Fibroblast of villous mesenchyme (primary cell): Measurements from ENCODE around the gene DNM3. TPM values are rescaled to one million over a fixed set of nuclear protein-coding genes. Genes with fewer than 3 reads are reported as not detected.

Experiments used
- DNase-seq: peaks from one replicate; pipeline ENCODE4 v3.0.0-alpha.2; 2010; ENCODE audit warnings: low read depth
- H3K4me3 ChIP-seq: 2 replicates; pipeline ENCODE4 v1.5.1; 2011; ENCODE audit warnings: low read depth, mild to moderate bottlenecking, low read length
- total RNA-seq: library from RNA; depleted of rRNA; stranded (reverse); fragments of >200 nt; gene quantifications from 2 replicates; pipeline ENCODE4 v1.2.3, GENCODE V29; 2012
- TF ChIP-seq, protein P1 (sequence below): IDR thresholded peaks from 2 replicates; pipeline ENCODE4 v1.5.1; 2012; ENCODE audit warnings: low read depth, mild to moderate bottlenecking, low read length; ENCODE audit not compliant: insufficient read depth

The DNM3 gene
- total RNA-seq, 1 donor: 2.2 TPM

DNA sequence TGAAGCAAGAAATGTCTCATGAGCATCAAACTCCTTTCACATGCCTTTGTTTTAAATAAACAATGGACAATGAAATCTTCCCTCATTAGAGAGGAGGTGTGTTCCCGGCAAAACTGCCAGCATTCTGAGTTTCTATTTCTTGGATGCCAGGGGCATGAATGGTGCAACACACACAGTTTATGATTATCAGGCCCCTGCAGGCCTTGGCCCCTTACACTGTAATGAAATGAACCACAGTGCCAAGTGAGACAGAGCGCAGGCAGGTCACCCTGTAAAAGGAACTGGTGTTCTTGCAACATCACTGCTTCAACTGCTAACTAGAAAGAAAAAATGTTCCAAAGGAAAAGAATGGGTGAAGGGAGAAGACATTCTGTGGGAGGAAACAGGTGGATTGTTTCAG, 606.3 kb downstream of the DNM3 start:
- H3K4me3 ChIP-seq: no peak overlapping the region
- no peak for DNase-seq
- TF ChIP-seq, protein P1, sequence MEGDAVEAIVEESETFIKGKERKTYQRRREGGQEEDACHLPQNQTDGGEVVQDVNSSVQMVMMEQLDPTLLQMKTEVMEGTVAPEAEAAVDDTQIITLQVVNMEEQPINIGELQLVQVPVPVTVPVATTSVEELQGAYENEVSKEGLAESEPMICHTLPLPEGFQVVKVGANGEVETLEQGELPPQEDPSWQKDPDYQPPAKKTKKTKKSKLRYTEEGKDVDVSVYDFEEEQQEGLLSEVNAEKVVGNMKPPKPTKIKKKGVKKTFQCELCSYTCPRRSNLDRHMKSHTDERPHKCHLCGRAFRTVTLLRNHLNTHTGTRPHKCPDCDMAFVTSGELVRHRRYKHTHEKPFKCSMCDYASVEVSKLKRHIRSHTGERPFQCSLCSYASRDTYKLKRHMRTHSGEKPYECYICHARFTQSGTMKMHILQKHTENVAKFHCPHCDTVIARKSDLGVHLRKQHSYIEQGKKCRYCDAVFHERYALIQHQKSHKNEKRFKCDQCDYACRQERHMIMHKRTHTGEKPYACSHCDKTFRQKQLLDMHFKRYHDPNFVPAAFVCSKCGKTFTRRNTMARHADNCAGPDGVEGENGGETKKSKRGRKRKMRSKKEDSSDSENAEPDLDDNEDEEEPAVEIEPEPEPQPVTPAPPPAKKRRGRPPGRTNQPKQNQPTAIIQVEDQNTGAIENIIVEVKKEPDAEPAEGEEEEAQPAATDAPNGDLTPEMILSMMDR: no peak

DNA sequence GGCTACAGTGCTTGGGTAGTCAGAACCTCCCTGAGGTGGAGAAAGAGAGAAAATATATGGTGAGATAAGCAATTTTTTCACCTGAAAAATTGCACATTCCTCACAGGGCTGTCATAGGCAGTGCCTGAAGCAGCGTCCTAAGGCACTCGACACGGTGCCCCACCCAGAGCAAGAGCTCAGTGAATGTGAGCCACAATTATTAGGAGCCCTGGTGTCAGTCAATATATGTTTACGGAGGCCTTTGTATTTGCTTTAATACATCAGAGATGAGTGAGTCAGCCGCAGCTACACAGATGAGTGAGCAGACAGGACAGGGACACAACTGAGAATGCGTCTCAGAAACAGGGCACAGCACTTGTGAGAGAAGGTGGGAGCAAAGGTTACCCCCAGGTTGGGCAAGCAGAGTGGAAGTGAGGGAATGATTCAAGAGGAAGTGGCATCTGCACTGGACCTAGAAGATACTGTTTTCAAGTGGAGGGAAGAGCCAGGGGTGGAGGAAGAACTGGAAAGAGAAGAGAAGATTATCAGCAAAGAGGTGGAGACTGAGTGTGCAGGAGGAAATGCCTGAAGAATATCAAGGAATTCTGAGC, 607.8 kb downstream of the DNM3 start:
- no peak overlapping the region for H3K4me3 ChIP-seq
- TF ChIP-seq, protein P1: no peak
- no peak for DNase-seq

DNA sequence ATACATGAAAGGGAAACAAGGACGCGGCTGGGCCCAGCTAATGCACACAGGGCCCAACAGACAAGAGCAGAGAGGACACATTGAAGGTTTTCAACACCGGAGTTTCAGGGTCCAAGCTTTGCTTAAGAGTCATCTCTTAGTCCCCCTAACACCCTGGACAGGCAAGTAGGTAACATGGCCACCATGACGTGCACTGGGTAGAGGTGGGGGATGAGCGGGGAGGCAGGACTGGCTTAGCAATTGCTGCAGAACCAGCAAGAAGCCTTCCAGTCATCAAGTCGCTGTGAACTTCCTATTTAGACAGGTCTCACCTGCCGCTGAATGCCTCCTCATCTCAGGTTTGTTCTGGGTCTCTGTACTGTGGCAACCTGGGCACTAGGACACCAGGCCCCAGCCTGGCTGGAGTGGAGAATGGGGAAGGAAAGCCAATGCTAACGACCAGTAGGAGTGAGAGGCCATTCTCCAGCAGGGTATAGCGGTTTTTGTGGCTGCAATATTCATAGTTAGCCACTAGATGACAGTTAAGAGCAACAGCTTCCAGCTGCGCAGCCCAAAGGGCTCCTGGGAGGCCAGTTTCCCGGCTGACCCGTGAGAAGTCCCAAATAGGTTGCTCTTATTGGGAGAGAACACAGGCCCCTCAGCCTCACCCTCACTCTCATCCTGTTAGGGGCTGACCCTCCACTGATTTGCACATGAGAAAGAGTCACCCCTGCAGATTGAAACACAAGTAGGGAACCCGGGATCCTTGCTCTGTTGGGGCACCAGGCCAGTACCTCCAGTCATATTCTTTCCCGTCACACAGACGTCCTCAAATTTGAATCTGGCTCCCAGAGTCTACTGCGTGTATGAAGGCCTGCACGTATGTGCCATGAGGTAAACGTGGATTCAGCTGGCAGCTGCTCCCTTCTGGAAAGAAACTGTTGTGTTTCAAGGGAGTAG, 608.6 kb downstream of the DNM3 start:
- H3K4me3 ChIP-seq: no peak overlapping the region
- TF ChIP-seq, protein P1: peak; percentile 96
- peak; percentile 61 for DNase-seq

DNA sequence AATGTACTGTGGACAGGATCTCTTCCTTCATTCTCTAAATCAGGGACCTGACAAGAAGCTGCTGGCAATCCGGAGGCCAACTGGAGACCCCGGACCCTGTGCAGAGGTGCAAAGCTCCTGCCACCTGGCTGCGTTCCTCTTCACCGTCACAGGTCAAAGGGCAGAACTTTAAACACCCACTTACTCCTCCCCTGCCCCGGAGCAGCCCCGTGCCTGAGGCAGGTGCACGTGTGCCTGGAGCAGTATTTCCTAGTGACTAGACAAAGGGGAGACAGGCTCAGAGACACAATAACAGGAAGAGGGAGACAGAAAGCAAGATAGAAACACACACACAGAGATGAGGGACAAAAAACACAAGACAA, 609.2 kb downstream of the DNM3 start:
- H3K4me3 ChIP-seq: no peak overlapping the region
- no peak for DNase-seq
- TF ChIP-seq, protein P1: no peak

DNA sequence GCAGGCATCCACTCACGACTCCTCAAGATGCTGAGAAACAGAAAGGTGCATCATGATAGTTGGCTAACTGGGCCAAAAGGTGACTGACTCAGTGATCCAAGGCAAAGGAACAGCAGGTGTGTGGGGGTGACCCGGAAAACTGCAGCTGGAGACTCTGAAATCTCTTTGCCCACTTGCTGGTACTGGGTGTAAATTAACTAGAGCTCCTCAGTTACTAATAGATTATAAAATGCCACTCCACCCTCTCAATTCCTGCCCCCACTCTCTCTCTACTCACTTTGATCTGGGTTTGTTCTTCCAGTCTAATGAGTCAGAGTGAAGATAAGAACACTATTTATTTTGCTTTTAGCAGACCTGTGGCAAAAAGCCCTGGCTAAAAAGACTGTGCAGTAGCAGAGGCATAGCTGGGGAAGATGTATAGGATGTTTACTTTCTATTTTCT, 609.7 kb downstream of the DNM3 start:
- H3K4me3 ChIP-seq: no peak overlapping the region
- TF ChIP-seq, protein P1: no peak
- DNase-seq: peak; percentile 54

DNA sequence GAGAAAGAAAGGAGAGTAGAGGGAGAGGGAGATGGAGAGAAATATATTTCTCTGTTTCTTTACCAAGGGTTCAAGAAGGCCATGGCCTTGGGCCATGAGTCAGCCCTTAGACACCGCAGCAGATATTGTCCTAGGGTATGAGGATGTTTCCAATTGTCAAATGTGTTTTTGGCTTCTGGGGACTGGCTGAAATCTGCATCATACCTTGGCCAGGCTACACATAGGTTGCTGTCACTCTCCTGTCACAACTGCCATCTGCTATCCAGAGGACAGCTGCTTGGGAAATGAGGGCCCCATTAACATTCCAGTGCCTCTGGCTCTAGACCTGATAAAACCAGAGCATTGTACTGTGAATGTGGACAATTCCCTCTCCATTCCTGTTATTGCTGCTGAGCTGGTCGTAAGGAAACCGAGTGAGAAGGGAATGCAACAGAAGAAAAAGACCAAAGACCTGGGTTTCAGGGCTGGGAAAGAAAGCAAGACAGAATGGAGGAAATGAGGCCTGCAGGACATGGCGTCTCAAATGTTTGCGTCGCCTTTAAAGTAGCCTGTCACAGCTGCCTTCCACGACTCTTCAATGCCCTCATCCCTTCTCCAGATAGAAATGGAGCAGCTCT, 611.3 kb downstream of the DNM3 start:
- TF ChIP-seq, protein P1: no peak
- no peak for DNase-seq
- H3K4me3 ChIP-seq: no peak overlapping the region
